Loucy (cell line): ENCODE data around the gene HOXC11.

ENCODE experiments used
- H2AFZ ChIP-seq: fragments of 200-600 bp; sonication (generic); 2 replicates; pipeline ENCODE4 v1.6.0; 2016; ENCODE audit warnings: antibody characterized with exemption, mild to moderate bottlenecking, low read length, moderate library complexity
- H3F3A ChIP-seq: fragments of 200-600 bp; 2 replicates; pipeline ENCODE4 v1.6.0; 2016; ENCODE audit warnings: antibody characterized with exemption, low read depth, mild to moderate bottlenecking
- H3K27me3 ChIP-seq: fragments of 200-600 bp; sonication (generic); 2 replicates; pipeline ENCODE4 v1.6.1; 2014; ENCODE audit warnings: low read length, mild to moderate bottlenecking; ENCODE audit not compliant: insufficient read depth, poor library complexity, severe bottlenecking
- H3K36me3 ChIP-seq: fragments of 200-600 bp; sonication (generic); 2 replicates; pipeline ENCODE4 v1.6.1; 2016; ENCODE audit warnings: low read length; ENCODE audit not compliant: insufficient read depth
- H3K4me1 ChIP-seq: fragments of 200-600 bp; sonication (generic); 2 replicates; pipeline ENCODE4 v1.5.1; 2014; ENCODE audit warnings: low read length, mild to moderate bottlenecking; ENCODE audit not compliant: insufficient read depth, poor library complexity, severe bottlenecking
- H3K4me2 ChIP-seq: fragments of 200-600 bp; sonication (generic); 2 replicates; pipeline ENCODE4 v1.6.0; 2014; ENCODE audit warnings: antibody characterized with exemption, low read length, low read depth, mild to moderate bottlenecking; ENCODE audit not compliant: poor library complexity, severe bottlenecking
- H3K4me3 ChIP-seq: fragments of 200-600 bp; sonication (generic); 2 replicates; pipeline ENCODE4 v1.5.1; 2014; ENCODE audit warnings: low read length, mild to moderate bottlenecking, mixed read lengths; ENCODE audit not compliant: poor library complexity, severe bottlenecking
- H3K79me2 ChIP-seq: fragments of 200-600 bp; sonication (generic); 2 replicates; pipeline ENCODE4 v1.6.1; 2014; ENCODE audit warnings: low read length; ENCODE audit not compliant: insufficient read depth
- H3K9ac ChIP-seq: fragments of 200-600 bp; sonication (generic); 2 replicates; pipeline ENCODE4 v1.6.0; 2014; ENCODE audit warnings: mild to moderate bottlenecking, low read depth, low read length, moderate library complexity; ENCODE audit not compliant: poor library complexity, severe bottlenecking
- H3K9me2 ChIP-seq: fragments of 200-600 bp; sonication (generic); replicated peaks from 2 replicates; pipeline ENCODE4 v1.6.1; 2016; ENCODE audit warnings: low read depth, low read length, mixed read lengths
- H3K9me3 ChIP-seq: fragments of 200-600 bp; sonication (generic); 2 replicates; pipeline ENCODE4 v1.6.1; 2014; ENCODE audit warnings: mild to moderate bottlenecking, antibody characterized with exemption, low read length, low read depth; ENCODE audit not compliant: insufficient read depth
- H4K20me1 ChIP-seq: fragments of 200-600 bp; sonication (generic); 2 replicates; pipeline ENCODE4 v1.6.0; 2014; ENCODE audit warnings: antibody characterized with exemption, low read length, mild to moderate bottlenecking; ENCODE audit not compliant: insufficient read depth, poor library complexity, severe bottlenecking
- CTCF ChIP-seq: fragments of 200-600 bp; sonication (generic); conservative IDR thresholded peaks from 2 replicates; pipeline ENCODE4 v1.5.1; 2014; ENCODE audit warnings: mild to moderate bottlenecking, antibody characterized with exemption, low read length
- EZH2phosphoT487 ChIP-seq: fragments of 200-600 bp; IDR thresholded peaks from 2 replicates; pipeline ENCODE4 v1.6.1; 2018; ENCODE audit warnings: antibody characterized with exemption, mild to moderate bottlenecking, moderate library complexity, borderline replicate concordance

Gene HOXC11

GRCh38 chr12:53985994-53986685 lies 13.2 kb downstream of the HOXC11 start:
- H3K27me3 ChIP-seq: no peaks in the 10 kb centered on the region
- TF ChIP-seq CTCF: no peak
- TF ChIP-seq EZH2phosphoT487: no peak
- no peaks in the 10 kb centered on the region for H4K20me1 ChIP-seq
- no peak overlapping the region for H2AFZ ChIP-seq
- H3F3A ChIP-seq: no peaks in the 10 kb centered on the region
- H3K36me3 ChIP-seq: no peaks in the 10 kb centered on the region
- peaks cover 48% of the 10 kb centered on the region for H3K4me1 ChIP-seq
- peak overlapping the region; percentile 71 for H3K4me3 ChIP-seq
- H3K9ac ChIP-seq: peak overlapping the region; percentile 72
- peak overlapping the region; percentile 98 for H3K4me2 ChIP-seq
- peaks cover 24% of the 10 kb centered on the region; the same call in 1 of the 2 replicates for H3K79me2 ChIP-seq
- H3K9me2 ChIP-seq: no peaks in the 10 kb centered on the region
- no peaks in the 10 kb centered on the region for H3K9me3 ChIP-seq

- H3K9me2 ChIP-seq: no peaks in the 10 kb centered on the region
- no peaks in the 10 kb centered on the region for H4K20me1 ChIP-seq
- H3K4me2 ChIP-seq: peak overlapping the region; percentile 98
- peaks cover 24% of the 10 kb centered on the region; the same call in 1 of the 2 replicates for H3K79me2 ChIP-seq
- TF ChIP-seq CTCF (no peak), EZH2phosphoT487 (no peak)
- H3K4me1 ChIP-seq: peaks cover 50% of the 10 kb centered on the region
- no peaks in the 10 kb centered on the region for H3F3A ChIP-seq
- H3K27me3 ChIP-seq: no peaks in the 10 kb centered on the region
- H3K36me3 ChIP-seq: no peaks in the 10 kb centered on the region
- H3K9ac ChIP-seq: peak overlapping the region; percentile 74
- no peaks in the 10 kb centered on the region for H3K9me3 ChIP-seq
- H3K4me3 ChIP-seq: peak overlapping the region; percentile 71
- no peak overlapping the region for H2AFZ ChIP-seq
Measured at GRCh38 chr12:53986686-53987483, 14.0 kb downstream of the HOXC11 start.

- no peaks in the 10 kb centered on the region for H3F3A ChIP-seq
- no peaks in the 10 kb centered on the region for H4K20me1 ChIP-seq
- H2AFZ ChIP-seq: no peak overlapping the region
- peak overlapping the region; percentile 84 for H3K4me3 ChIP-seq
- peak overlapping the region; percentile 74 for H3K9ac ChIP-seq
- H3K4me2 ChIP-seq: peak overlapping the region; percentile 98
- peaks cover 24% of the 10 kb centered on the region; the same call in 1 of the 2 replicates for H3K79me2 ChIP-seq
- H3K27me3 ChIP-seq: no peaks in the 10 kb centered on the region
- no peaks in the 10 kb centered on the region for H3K9me3 ChIP-seq
- no peaks in the 10 kb centered on the region for H3K9me2 ChIP-seq
- H3K36me3 ChIP-seq: no peaks in the 10 kb centered on the region
- TF ChIP-seq CTCF (no peak), EZH2phosphoT487 (no peak)
- H3K4me1 ChIP-seq: peaks cover 55% of the 10 kb centered on the region
Measured at GRCh38 chr12:53987787-53988230, 14.9 kb downstream of the HOXC11 start.
